Stimulated activated CD4-positive, alpha-beta T cell treated with anti-CD3 and anti-CD28 coated beads, Interleukin-12 subunit alpha, Interleukin-12 subunit beta, amount 100 ng/mL, for 48 hours (primary cell): ENCODE measurements around the gene CD226.
"Not testable (repeated sequence)": the region's sequence is repeated elsewhere in the genome, so short reads cannot be mapped to it uniquely, and the experiment has no call there.

Experiments
- DNase-seq, 3 donors: peaks; one replicate each; pipeline ENCODE4 v3.0.0-alpha.2; 2020; ENCODE audit warnings: low read depth in 2 of 3, low spot score in 1 of 3

Gene CD226

DNA sequence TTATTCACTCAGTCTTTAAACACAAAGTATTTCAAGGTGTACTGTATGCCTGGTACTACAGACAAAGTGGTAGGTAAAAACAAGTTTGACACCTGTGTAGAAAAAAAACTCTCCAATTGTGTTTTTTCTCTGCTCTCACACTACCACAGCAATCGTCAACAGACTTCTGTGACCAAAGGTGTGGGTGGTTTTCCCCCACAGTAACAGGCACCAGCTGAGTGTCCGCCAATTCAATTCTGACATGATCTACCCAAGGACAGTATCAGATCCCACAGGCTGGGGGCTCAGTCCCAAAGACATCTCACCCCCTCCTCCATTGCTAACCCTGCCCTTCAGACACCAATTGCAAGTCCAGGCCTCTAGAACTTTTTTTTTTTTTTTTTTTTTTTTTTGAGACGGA is 71.2 kb downstream of the CD226 start:
- DNase-seq, result no peak

GRCh38 chr18:69874058-69874457 is 73.6 kb downstream of the CD226 start:
- DNase-seq, result no peak

- no peak for DNase-seq
Measured at GRCh38 chr18:69872661-69873060, 75.0 kb downstream of the CD226 start.

DNA sequence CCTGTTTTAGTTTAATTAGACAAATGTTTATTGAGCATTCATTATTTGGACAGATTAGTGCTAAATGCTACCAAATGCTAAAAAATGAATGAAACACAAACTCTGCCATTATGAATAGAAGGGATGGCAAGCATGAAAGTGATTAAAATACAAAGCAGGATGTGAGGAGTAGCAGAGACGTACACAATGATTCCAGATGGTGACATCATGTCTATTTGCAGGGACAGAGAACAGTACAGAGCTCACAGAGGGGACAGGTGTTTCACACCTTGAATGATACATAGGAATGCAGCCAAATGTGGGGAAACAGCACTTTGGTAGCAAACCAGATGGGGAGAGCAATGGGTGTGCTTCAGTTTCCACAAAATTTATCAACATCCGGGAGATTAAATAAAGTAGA is 76.3 kb downstream of the CD226 start:
- no peak for DNase-seq

DNA sequence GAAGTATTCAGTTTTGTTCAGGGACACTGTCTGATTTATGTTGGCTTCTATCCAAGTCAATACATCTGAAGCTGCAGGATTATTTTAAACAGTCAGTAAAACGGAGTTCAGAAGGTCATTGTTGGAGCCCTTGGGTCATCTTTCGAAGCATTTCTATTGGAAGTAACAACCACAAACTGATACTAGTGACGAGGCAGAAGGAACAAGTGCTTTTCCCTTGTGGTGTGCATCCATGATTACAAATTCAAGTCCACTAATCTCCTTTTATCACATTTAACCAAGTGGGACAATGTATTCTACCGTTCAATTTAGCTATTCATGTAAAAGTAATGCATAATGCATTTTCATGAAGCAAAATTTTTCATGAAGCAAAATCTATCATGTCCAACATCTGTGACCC is 76.9 kb downstream of the CD226 start:
- DNase-seq, result no peak

- no peak for DNase-seq
Measured at GRCh38 chr18:69866212-69866611, 81.5 kb downstream of the CD226 start.

- no peak for DNase-seq
Measured at GRCh38 chr18:69865776-69866175, 81.9 kb downstream of the CD226 start.

DNA sequence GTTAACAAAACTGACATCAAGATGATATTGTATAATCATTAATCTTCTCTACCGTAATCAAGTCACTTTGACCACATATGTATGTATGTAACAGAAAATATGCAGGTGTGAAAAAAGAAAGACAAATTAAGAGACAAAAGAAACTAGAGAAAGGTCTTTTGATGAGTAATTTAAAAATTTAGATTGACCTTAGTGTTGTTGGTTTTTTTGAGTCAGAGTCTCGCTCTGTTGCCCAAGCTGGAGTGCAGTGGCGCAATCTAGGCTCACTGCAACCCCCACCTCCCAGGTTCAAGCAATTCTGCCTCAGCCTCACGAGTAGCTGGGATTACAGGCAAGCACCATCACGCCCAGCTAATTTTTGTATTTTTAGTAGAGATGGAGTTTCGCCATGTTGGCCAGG is 82.9 kb downstream of the CD226 start:
- not testable (repeated sequence) for DNase-seq

GRCh38 chr18:69858897-69859296 is 88.8 kb downstream of the CD226 start:
- DNase-seq, result no peak

DNA sequence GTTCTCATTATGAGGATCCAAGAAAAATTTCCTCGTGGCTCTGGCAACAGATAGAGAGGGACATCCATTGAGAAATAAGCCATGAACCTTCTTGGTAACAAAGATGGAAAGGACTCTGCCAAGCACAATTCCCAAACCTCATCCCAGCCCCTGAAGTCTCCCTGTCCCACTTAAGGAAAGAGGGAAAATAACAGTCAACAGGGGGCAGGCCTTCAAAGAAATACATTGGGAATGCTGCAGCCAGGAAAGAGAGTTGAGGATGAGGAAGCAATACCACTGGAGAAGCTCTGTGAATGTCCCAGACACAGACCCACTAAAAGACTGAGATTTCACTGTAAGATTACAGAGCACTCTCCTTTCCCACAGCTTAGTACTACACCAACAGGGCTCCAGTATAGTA is 93.2 kb downstream of the CD226 start:
- DNase-seq, result no peak

GRCh38 chr18:69853051-69853450 is 94.6 kb downstream of the CD226 start:
- DNase-seq, result no peak

DNA sequence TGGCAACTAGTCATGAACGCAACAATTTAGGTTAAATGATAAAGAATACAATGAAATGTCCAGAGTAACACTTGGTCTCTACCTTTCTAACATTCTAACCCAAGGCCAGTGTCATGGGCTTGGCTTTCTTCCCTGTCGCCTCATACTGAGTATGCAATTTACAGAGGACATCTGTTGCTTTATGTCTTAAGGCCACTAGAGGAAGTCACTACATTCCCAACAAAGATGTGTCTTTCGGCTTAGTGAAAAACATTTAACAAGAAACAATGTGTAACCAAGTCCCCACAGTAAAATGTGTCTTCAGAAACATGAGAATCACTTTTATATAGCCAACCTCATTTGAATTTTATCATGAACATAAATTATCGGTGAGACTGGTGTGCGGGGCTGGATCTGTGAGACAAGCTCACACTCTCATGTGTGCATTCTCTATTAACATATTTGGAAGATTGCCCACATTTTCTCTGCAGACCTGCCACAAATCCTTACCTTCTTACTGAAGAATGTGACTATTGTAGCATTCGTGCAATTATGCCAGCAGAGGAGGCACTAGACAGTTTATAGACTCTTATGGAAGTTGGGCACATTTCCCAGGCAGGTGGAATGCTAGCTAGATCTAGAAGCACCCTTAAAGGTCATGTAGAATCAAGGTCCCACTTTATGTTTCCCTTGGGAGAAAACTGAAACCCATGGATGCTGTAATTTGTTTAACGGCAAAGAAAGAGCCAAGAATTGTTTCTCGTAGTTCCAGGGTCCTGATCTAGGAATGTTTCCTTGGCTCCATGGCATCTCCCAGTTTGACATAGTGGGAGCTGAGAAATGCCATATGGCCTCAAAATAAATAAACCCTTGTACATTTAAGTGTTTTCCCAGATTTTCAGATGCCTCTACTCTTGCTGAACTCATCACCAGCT is 101.8 kb downstream of the CD226 start:
- no peak for DNase-seq

DNA sequence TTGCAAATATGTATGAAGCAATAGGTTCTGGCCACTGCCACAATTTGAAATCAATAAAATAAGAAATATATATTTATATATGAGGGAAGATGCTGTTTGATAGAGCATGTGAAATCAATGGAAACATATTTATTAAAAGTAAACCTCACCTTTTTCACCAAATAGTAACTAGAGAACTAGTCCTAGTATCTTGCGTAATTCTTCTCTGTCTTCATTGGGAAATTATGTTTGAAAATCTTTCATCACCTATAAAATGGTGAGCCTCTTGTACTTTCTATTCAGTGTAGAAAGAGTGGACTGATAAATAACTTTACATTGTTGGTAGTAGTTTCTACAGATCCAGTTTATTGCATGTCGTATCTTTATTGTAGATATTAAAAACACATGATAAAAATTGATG is 103.0 kb downstream of the CD226 start:
- no peak for DNase-seq

DNA sequence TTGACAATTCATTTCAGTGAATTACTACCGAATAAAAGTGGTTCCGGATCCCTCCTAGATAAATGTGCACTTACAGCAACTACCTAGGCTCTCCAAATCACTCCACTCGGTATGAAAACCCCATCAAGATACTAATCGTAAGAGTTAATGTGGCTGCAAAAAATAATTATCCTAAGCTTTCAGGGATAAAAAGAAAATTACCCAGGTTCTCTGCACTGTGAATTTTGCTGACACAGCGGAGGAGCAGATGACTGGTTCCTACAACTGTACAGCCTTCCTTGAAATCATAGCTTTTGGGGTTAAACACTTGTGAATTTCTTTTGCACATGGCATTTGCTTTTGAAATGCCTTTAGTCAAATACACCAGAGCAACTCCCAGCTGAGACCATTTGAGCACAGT is 104.7 kb downstream of the CD226 start:
- DNase-seq, result no peak

DNA sequence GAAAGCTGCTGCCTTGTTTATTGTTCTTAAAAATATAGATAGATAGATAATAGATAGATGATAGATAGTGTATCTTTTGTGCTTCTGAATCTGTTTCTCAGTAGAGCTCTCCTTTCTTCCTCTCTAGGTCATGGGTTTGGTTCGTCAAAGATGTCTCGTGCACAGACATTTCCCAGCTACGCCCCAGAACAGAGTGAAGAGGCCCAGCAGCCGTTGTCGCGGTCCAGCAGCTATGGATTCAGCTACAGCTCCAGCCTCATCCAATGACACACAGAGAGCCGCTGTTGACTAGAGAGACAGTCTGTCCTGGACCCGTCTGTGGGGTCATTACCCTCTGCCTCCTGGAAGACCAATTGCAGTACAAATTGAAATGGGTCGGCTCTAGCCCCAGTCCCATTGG is 106.6 kb downstream of the CD226 start:
- DNase-seq, result no peak

DNA sequence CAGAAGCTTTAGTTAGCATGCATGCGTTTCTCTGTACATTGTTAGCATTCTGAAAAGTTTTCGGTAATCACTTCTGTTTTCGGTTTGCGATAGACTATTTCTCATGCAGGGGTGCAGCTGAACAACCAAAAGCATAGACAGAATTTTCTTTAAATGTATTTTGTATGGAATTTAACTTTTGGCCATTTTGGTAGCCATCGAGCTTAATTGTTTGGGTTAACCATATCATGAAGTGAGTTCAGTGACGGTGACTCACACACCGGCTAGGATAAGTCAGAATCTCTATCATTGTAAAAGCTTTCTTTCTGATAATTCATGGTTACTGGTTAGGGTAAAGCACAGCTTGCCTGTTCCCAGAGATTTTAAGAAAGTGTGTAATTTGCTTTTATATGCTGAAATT is 107.2 kb downstream of the CD226 start:
- DNase-seq, result no peak

DNA sequence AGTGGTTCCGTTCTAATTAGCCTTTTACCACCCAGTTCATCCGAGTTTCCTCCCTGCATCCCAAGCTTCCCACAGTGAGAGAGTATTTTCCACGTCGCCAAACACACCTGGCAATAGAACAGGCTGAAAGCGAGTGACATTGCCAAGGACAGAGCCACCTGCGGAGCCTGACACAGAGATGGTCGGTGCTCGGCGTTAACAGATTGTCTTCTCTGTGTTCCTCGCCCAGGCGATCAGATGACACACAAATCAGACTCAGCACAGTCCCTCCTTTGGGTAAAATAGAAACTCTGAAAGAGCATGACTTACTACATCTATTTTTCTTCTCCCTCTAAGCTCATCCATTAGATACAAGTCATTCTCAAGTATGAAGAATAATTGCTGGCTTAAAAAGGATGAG is 107.7 kb downstream of the CD226 start:
- no peak for DNase-seq

DNA sequence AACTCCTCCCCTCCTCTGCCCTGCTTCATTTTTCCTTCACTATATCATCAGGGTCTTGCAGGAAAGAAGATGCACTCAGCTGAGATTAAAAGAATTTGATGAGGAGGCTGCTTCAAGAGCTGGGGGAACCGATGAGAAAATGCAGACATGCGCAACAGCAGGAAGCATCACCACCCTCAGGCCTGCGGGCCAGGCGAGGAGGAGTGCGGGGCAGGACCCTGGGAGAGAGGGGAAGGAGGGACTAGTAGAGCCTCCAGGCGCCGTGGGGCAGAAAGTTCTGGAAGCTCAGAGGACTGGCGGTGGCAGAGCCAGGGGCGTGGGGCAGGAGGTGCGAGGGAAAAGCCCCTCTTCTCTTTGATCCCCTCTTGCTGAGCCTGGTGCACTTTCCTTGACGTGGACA is 108.2 kb downstream of the CD226 start:
- DNase-seq, result no peak

GRCh38 chr18:69838620-69839411 is 108.9 kb downstream of the CD226 start:
- peak; percentile 13 to 16 (median 13) for DNase-seq

DNA sequence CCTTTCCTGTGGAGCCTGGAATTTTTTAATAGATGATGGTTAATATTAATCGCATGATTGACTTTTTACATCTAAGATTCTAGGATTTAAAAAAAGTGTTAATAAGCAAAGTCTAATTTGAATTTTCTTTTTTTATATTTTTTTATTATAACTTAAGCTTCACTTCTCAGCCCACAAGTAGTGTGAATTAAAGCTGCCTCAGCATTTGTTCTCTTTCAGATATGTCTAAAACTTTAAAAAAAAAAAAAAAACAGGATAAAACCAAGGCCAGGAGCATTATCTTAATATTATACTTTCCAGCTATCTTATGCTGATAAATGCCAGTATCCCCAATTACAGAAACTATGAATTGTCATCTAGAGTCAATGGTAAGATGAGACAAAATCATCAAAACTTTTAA is 109.7 kb downstream of the CD226 start:
- DNase-seq, result no peak

DNA sequence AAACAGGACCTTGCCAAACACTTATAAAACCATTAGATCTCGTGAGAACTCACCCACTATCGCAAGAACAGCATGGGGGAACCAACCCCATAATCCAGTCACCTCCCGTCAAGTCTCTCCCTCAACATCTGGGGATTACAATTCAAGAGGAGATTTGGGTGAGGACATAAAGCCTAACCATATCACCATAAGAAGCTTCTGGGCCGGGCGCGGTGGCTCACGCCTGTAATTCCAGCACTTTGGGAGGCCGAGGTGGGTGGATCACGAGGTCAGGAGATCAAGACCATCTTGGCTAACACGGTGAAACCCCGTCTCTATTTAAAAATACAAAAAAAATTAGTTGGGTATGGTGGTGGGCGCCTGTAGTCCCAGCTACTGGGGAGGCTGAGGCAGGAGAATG is 112.7 kb downstream of the CD226 start:
- DNase-seq, result not testable (repeated sequence)

DNA sequence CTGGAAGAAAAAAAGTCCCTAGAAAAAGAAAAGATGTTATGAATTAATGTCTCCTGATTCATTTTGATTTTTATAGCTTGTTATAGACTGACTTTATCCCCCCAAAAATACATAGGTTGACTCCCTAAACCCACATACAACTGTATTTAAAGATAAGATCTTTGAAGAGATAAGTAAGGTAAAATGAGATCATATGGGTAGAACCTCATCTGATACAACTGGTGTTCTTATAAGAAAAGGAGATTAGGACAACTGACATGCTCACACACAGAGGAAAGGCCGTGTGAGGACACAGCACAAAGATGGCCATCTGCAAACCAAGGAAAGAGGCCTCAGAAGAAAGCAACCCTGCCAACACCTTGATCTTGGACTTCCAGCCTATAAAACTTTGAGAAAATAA is 117.5 kb downstream of the CD226 start:
- DNase-seq, result no peak
